ENCODE measurements around the gene PPIH. TPM values are rescaled to one million over a fixed set of nuclear protein-coding genes. Genes with fewer than 3 reads are reported as not detected.
"Not testable (repeated sequence)": the region's sequence is repeated elsewhere in the genome, so short reads cannot be mapped to it uniquely, and the experiment has no call there.

PPIH gene
- total RNA-seq, 1 experiment from 2014 or later = 42.1 TPM

DNA sequence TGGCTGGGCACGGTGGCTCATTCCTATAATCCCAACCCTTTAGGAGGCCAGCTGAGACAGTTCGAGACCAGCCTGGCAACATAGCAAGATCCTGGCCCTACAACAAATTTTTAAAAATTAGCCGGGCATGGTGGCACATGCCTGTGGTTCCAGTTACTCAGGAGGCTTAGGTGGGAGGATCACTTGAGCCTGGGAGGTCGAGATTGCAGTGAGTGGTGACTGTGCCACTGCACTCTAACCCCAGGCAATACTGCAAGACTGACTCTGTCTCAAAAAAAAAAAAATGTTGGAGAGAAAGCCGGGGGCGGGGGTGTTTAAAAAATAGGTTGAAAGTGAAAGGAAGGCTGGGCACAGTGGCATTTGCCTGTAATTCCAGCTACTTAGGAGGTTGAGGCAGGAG lies 65.3 kb downstream of the PPIH start:
- Histone ChIP-seq H4K20me1 (ENCODE audit: insufficient read depth, low read depth, low read length) (0 out of 2 replicates have a peak, but pooled peaks cover 3% of the 10 kb centered on the region), H3K27ac (ENCODE audit: low read length) (no peak overlapping the region), H3K9me3 (ENCODE audit: low read length) (no peaks in the 10 kb centered on the region), H3K9ac (ENCODE audit: low read length) (no peak overlapping the region), H3K36me3 (ENCODE audit: insufficient read depth, low read length) (no peaks in the 10 kb centered on the region), H3K9me2 (replicated peaks; ENCODE audit: insufficient read depth, low read length) (no peaks in the 10 kb centered on the region), H2AFZ (ENCODE audit: low read length) (no peak overlapping the region), H3K4me3 (ENCODE audit: low read length) (no peak overlapping the region), H3K4me2 (ENCODE audit: low read depth, low read length, poor library complexity, severe bottlenecking) (no peak overlapping the region), H3K79me2 (ENCODE audit: low read length) (no peaks in the 10 kb centered on the region), H3K4me1 (ENCODE audit: low read length) (no peaks in the 10 kb centered on the region), H3K27me3 (ENCODE audit: low read length) (no peaks in the 10 kb centered on the region)
- no peak for DNase-seq

- H3K9me2 ChIP-seq (replicated peaks; ENCODE audit: insufficient read depth, low read length); H3K9me3 ChIP-seq (ENCODE audit: low read length); H3K27ac ChIP-seq (ENCODE audit: low read length); H3K4me1 ChIP-seq (ENCODE audit: low read length); H2AFZ ChIP-seq (ENCODE audit: low read length); H3K9ac ChIP-seq (ENCODE audit: low read length); H3K4me2 ChIP-seq (ENCODE audit: low read depth, low read length, poor library complexity, severe bottlenecking); H3K27me3 ChIP-seq (ENCODE audit: low read length); H4K20me1 ChIP-seq (ENCODE audit: insufficient read depth, low read depth, low read length); H3K36me3 ChIP-seq (ENCODE audit: insufficient read depth, low read length); H3K79me2 ChIP-seq (ENCODE audit: low read length); H3K4me3 ChIP-seq (ENCODE audit: low read length); DNase-seq: not testable (repeated sequence)
Observed at GRCh38 chr1:42725820-42726219, 67.6 kb downstream of the PPIH start.

Other genes with a start within 250 kb of the PPIH start
- gene ZMYND12, start 202.4 kb upstream of the PPIH start, total RNA-seq (2014; rRNA removed; shearing (Covaris generic); ENCODE audit: low replicate concordance) = 0.90 and 1.5 TPM in 2 replicates
- 82.1 and 100 TPM in 2 replicates for gene PPCS, start 201.9 kb upstream of the PPIH start, total RNA-seq (2014; rRNA removed; shearing (Covaris generic); ENCODE audit: low replicate concordance)
- 2.1 and 2.9 TPM in 2 replicates for gene CCDC30, start 195.1 kb upstream of the PPIH start, total RNA-seq (2014; rRNA removed; shearing (Covaris generic); ENCODE audit: low replicate concordance)
- gene YBX1, start 24.0 kb downstream of the PPIH start, total RNA-seq (2014; rRNA removed; shearing (Covaris generic); ENCODE audit: low replicate concordance) = 652 and 1,200 TPM in 2 replicates
- not detected in 2 replicates for gene CLDN19, start 81.8 kb downstream of the PPIH start, total RNA-seq (2014; rRNA removed; shearing (Covaris generic); ENCODE audit: low replicate concordance)
- 18.1 and 49.1 TPM in 2 replicates for gene P3H1, start 108.6 kb downstream of the PPIH start, total RNA-seq (2014; rRNA removed; shearing (Covaris generic); ENCODE audit: low replicate concordance)
- 5.5 and 12.2 TPM in 2 replicates for gene C1orf50, start 108.8 kb downstream of the PPIH start, total RNA-seq (2014; rRNA removed; shearing (Covaris generic); ENCODE audit: low replicate concordance)
- not detected in 2 replicates for gene TMEM269, start 126.6 kb downstream of the PPIH start, total RNA-seq (2014; rRNA removed; shearing (Covaris generic); ENCODE audit: low replicate concordance)
- gene ERMAP, start 158.7 kb downstream of the PPIH start, total RNA-seq (2014; rRNA removed; shearing (Covaris generic); ENCODE audit: low replicate concordance) = 0.54 and 1.6 TPM in 2 replicates
- gene SVBP, start 159.0 kb downstream of the PPIH start, total RNA-seq (2014; rRNA removed; shearing (Covaris generic); ENCODE audit: low replicate concordance) = 18.2 and 45.4 TPM in 2 replicates
- gene ZNF691, start 188.2 kb downstream of the PPIH start, total RNA-seq (2014; rRNA removed; shearing (Covaris generic); ENCODE audit: low replicate concordance) = 15.4 and 18.3 TPM in 2 replicates

Data from Karpas-422 (cell line).